Endothelial cell of umbilical vein (primary cell): ENCODE results near the gene BAX. TPM values are rescaled to one million over a fixed set of nuclear protein-coding genes. Genes with fewer than 3 reads are reported as not detected.

Source experiments
- BruUV-seq: library from RNA; stranded (reverse); fragments of 400-500 nt; replicated peaks from 2 replicates; lab custom pipeline; 2021; lab: Mats Ljungman, UMichigan
- CTCF ChIA-PET: fragments of 300-600, 350-600 bp; sonication (Branson Sonifier 250); formaldehyde crosslinking; loops from one replicate; lab custom pipeline; 2021; ENCODE audit warnings: antibody characterized with exemption, inconsistent platforms; lab: Charles Lee
- POLR2A ChIA-PET: fragments of 300-600, 350-600 bp; sonication (Branson Sonifier 250); formaldehyde crosslinking; loops from one replicate; lab custom pipeline; 2021; ENCODE audit warnings: antibody characterized with exemption, inconsistent platforms; lab: Charles Lee
- DNase-seq: peaks from one replicate; pipeline ENCODE4 v3.0.0-alpha.2; 2011; ENCODE audit warnings: low read depth, low spot score
- FAIRE-seq: peaks from 2 replicates; lab custom pipeline; 2011; peaks lifted over from hg19 to GRCh38; lab: Jason Lieb, UNC
- H2AFZ ChIP-seq: 2 replicates; pipeline ENCODE4 v1.6.0; 2012; ENCODE audit warnings: low read depth, low read length, control low read depth, inconsistent platforms
- H3K27ac ChIP-seq: 2 replicates; pipeline ENCODE4 v1.5.1; 2011; ENCODE audit warnings: low read depth, mild to moderate bottlenecking, control low read depth, low read length, moderate library complexity; ENCODE audit not compliant: insufficient read depth
- H3K27me3 ChIP-seq, 2 experiments: 2 replicates each; pipeline versions ENCODE4 v1.6.0 to v1.6.1; 2011; ENCODE audit warnings: low read length in 2 of 2, mixed read lengths in 1 of 2; ENCODE audit not compliant: control insufficient read depth in 2 of 2, insufficient read depth in 2 of 2
- H3K36me3 ChIP-seq, 2 experiments: 2 replicates in 1 of 2; 3 replicates in 1 of 2; pipeline ENCODE4 v1.5.1; 2011; ENCODE audit warnings: low read length in 2 of 2, mild to moderate bottlenecking in 1 of 2, moderate library complexity in 1 of 2; ENCODE audit not compliant: control insufficient read depth in 2 of 2, insufficient read depth in 2 of 2; ENCODE audit errors: extremely low read depth in 1 of 2
- H3K4me1 ChIP-seq: 3 replicates; pipeline ENCODE4 v1.5.1; 2011; ENCODE audit warnings: mild to moderate bottlenecking, low read length; ENCODE audit not compliant: control insufficient read depth, insufficient read depth; ENCODE audit errors: extremely low read depth
- H3K4me2 ChIP-seq: 2 replicates; pipeline ENCODE4 v1.6.1; 2011; ENCODE audit warnings: low read length, control low read depth, mixed read lengths; ENCODE audit not compliant: insufficient read depth
- H3K4me3 ChIP-seq, 3 experiments: fragments of 200-600 bp in 1 of 3; sonication (generic), shearing (Covaris generic) in 1 of 3; replicated peaks in 1 of 3; 2 replicates each; pipeline ENCODE4 v1.5.1; 2011 to 2016; ENCODE audit warnings: control low read depth in 3 of 3, low read length in 3 of 3, mild to moderate bottlenecking in 2 of 3, inconsistent platforms in 1 of 3, low read depth in 1 of 3, moderate library complexity in 1 of 3; ENCODE audit not compliant: insufficient read depth in 1 of 3
- H3K79me2 ChIP-seq: 2 replicates; pipeline ENCODE4 v1.6.0; 2012; ENCODE audit warnings: low read length, inconsistent platforms; ENCODE audit not compliant: control insufficient read depth, insufficient read depth
- H3K9ac ChIP-seq: replicated peaks from 2 replicates; pipeline ENCODE3; 2011; ENCODE audit warnings: low read length, control low read depth; ENCODE audit not compliant: insufficient read depth; ENCODE audit errors: extremely low read depth
- H3K9me1 ChIP-seq: replicated peaks from 3 replicates; pipeline ENCODE4 v1.6.0; 2011; ENCODE audit warnings: mild to moderate bottlenecking, low read length; ENCODE audit not compliant: control insufficient read depth, insufficient read depth; ENCODE audit errors: extremely low read depth
- H3K9me3 ChIP-seq: replicated peaks from 2 replicates; pipeline ENCODE4 v1.5.1; 2012; ENCODE audit warnings: low read length, inconsistent platforms; ENCODE audit not compliant: control insufficient read depth, insufficient read depth
- H4K20me1 ChIP-seq: replicated peaks from 2 replicates; pipeline ENCODE3; 2011; ENCODE audit warnings: mild to moderate bottlenecking, low read length; ENCODE audit not compliant: control insufficient read depth, insufficient read depth; ENCODE audit errors: extremely low read depth
- EZH2 ChIP-seq: IDR thresholded peaks from 2 replicates; pipeline ENCODE4 v1.6.1; 2012; ENCODE audit warnings: borderline replicate concordance, low read depth, mild to moderate bottlenecking, moderate library complexity, low read length, inconsistent platforms; ENCODE audit not compliant: severe bottlenecking
- FOS ChIP-seq: IDR thresholded peaks from 2 replicates; pipeline ENCODE4 v1.6.1; 2011; ENCODE audit warnings: mild to moderate bottlenecking, low read length, moderate library complexity, borderline replicate concordance; ENCODE audit not compliant: insufficient read depth
- GATA2 ChIP-seq: IDR thresholded peaks from 2 replicates; pipeline ENCODE4 v1.7.0; 2011; ENCODE audit warnings: low read depth, mild to moderate bottlenecking, moderate library complexity, mixed read lengths, low read length; ENCODE audit not compliant: insufficient read length, insufficient read depth
- JUN ChIP-seq: IDR thresholded peaks from 2 replicates; pipeline ENCODE4 v1.6.1; 2011; ENCODE audit warnings: borderline replicate concordance, low read depth; ENCODE audit not compliant: insufficient read length, insufficient read depth
- MYC ChIP-seq: IDR thresholded peaks from one replicate; pipeline ENCODE4 v1.6.1; 2011; ENCODE audit warnings: mild to moderate bottlenecking, low read depth, low read length
- POLR2A ChIP-seq: IDR thresholded peaks from 2 replicates; pipeline ENCODE4 v1.6.1; 2012; ENCODE audit warnings: low read depth, mild to moderate bottlenecking, control low read depth, low read length
- POLR2AphosphoS5 ChIP-seq: IDR thresholded peaks from 2 replicates; pipeline ENCODE4 v1.6.1; 2012; ENCODE audit warnings: low read depth, mild to moderate bottlenecking, control low read depth, low read length, moderate library complexity; ENCODE audit not compliant: insufficient read depth
- dilution Hi-C: fragments of 300-500 bp; cut with MboI; formaldehyde crosslinking; loops from one replicate; pipeline ENCODE4 v1.15.0; 2019; ENCODE audit warnings: low sequenced_read_pairs; ENCODE audit not compliant: extremely low pct_ligation_motif_present
- intact Hi-C: fragments of 100-400 bp; cut with micrococcal nuclease; formaldehyde crosslinking; loops from one replicate; pipeline ENCODE4 v1.10.0; 2022
- polyA plus RNA-seq, 4 experiments: library from polyadenylated mRNA; depleted of rRNA in 3 of 4; stranded (reverse) in 3 of 4; unstranded in 1 of 4; fragments of >200 nt; gene quantifications; 2 replicates each; pipeline versions ENCODE4 v1.2.1 to v1.2.3, GENCODE V29; 2011 to 2012; ENCODE audit warnings: missing spikeins in 1 of 4
- total RNA-seq: library from RNA; stranded (reverse); gene quantifications from 2 replicates; pipeline ENCODE4 v1.2.3, GENCODE V29; 2021
- TF ChIP-seq, protein P1 (sequence below): IDR thresholded peaks from 2 replicates; pipeline ENCODE4 v1.6.1; 2011; ENCODE audit not compliant: insufficient read depth, insufficient read length
- TF ChIP-seq, protein P2 (sequence below), 2 donors: IDR thresholded peaks; 1 replicate in 1 of 2; 2 replicates in 1 of 2; pipeline ENCODE4 v1.5.1; 2011; ENCODE audit warnings: low read length in 2 of 2, mild to moderate bottlenecking in 2 of 2, moderate library complexity in 2 of 2, control low read depth in 1 of 2, inconsistent platforms in 1 of 2, low read depth in 1 of 2; ENCODE audit not compliant: insufficient read depth in 1 of 2; ENCODE audit errors: extremely low read depth in 1 of 2

The BAX gene
- total and polyA plus RNA-seq, 2 donors (not counting 3 experiments of a cell fraction or from before 2014, with no cell fraction given), result 267 to 283 TPM

DNA sequence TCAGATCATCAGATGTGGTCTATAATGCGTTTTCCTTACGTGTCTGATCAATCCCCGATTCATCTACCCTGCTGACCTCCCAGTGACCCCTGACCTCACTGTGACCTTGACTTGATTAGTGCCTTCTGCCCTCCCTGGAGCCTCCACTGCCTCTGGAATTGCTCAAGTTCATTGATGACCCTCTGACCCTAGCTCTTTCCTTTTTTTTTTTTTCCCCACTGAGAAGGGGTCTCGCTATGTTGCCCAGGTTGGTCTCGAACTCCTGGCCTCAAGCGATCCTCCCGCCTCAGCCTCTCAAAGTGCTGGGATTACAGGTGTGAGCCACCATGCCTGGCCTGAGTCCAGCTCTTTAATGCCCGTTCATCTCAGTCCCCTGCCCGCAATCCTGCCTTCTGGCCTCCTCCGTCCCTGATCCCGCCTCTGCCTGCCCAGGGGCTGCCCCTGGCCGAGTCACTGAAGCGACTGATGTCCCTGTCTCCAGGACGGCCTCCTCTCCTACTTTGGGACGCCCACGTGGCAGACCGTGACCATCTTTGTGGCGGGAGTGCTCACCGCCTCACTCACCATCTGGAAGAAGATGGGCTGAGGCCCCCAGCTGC is 6.5 kb downstream of the BAX start:
- H2AFZ ChIP-seq, result no peak overlapping the region
- ChIA-PET POLR2A (interaction anchor here (1.4 kb wide), 1 partner anchor 87 kb away, joined by 8 read pairs; no protein-coding TSS in a partner anchor), CTCF (interaction anchor here (1.2 kb wide), 1 partner anchor 10 kb away, joined by 4 read pairs; no protein-coding TSS in a partner anchor)
- peaks cover 21% of the 10 kb centered on the region for H3K79me2 ChIP-seq
- BruUV-seq, result no TSS peak
- H3K27me3 ChIP-seq, result no peaks in the 10 kb centered on the region
- no peaks in the 10 kb centered on the region for H3K9me1 ChIP-seq
- intact Hi-C loops, result no loop called here
- H3K4me2 ChIP-seq, result no peak overlapping the region
- H4K20me1 ChIP-seq, result no peaks in the 10 kb centered on the region
- peaks cover 26% of the 10 kb centered on the region for H3K4me1 ChIP-seq
- dilution Hi-C loops, result no loop called here
- H3K36me3 ChIP-seq, result peaks cover 0 to 2% of the 10 kb centered on the region in 2 experiments
- H3K9me3 ChIP-seq, result no peaks in the 10 kb centered on the region
- H3K27ac ChIP-seq, result no peak overlapping the region
- DNase-seq (no peak), FAIRE-seq (no peak)
- H3K9ac ChIP-seq, result no peak overlapping the region
- no peak overlapping the region for H3K4me3 ChIP-seq
- TF ChIP-seq, protein P1, sequence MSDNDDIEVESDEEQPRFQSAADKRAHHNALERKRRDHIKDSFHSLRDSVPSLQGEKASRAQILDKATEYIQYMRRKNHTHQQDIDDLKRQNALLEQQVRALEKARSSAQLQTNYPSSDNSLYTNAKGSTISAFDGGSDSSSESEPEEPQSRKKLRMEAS, result no peak
- no peak for TF ChIP-seq EZH2
- no peak for TF ChIP-seq FOS
- no peak for TF ChIP-seq JUN
- TF ChIP-seq, protein P2, sequence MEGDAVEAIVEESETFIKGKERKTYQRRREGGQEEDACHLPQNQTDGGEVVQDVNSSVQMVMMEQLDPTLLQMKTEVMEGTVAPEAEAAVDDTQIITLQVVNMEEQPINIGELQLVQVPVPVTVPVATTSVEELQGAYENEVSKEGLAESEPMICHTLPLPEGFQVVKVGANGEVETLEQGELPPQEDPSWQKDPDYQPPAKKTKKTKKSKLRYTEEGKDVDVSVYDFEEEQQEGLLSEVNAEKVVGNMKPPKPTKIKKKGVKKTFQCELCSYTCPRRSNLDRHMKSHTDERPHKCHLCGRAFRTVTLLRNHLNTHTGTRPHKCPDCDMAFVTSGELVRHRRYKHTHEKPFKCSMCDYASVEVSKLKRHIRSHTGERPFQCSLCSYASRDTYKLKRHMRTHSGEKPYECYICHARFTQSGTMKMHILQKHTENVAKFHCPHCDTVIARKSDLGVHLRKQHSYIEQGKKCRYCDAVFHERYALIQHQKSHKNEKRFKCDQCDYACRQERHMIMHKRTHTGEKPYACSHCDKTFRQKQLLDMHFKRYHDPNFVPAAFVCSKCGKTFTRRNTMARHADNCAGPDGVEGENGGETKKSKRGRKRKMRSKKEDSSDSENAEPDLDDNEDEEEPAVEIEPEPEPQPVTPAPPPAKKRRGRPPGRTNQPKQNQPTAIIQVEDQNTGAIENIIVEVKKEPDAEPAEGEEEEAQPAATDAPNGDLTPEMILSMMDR (IDR thresholded peaks at IDR 0.05; ENCODE audit: extremely low read depth in 1 of 2, insufficient read depth in 1 of 2, low read depth in 1 of 2, low read length in 2 of 2), result no peak
- no peak for TF ChIP-seq GATA2
- TF ChIP-seq MYC, result no peak
- no peak for TF ChIP-seq POLR2AphosphoS5
- no peak for TF ChIP-seq POLR2A
